Neural progenitor cell (in vitro differentiated cells): ENCODE data around the gene ZNF560.

Experiments
- CTCF ChIP-seq: fragments of 200-600 bp; sonication (generic); IDR thresholded peaks from 2 replicates; pipeline ENCODE4 v1.5.1; 2017; ENCODE audit warnings: antibody characterized with exemption, mild to moderate bottlenecking
- EZH2phosphoT487 ChIP-seq: fragments of 200-600 bp; sonication (generic); IDR thresholded peaks from 2 replicates; pipeline ENCODE4 v1.6.1; 2017; ENCODE audit warnings: antibody characterized with exemption

GRCh38 chr19:9474975-9475374 is 23.4 kb downstream of the ZNF560 start:
- no peak for TF ChIP-seq CTCF
- TF ChIP-seq EZH2phosphoT487 = no peak
